Natural killer cell (primary cell): ENCODE results near the gene PIGQ. TPM values are rescaled to one million over a fixed set of nuclear protein-coding genes. Genes with fewer than 3 reads are reported as not detected.

Experiments
- ATAC-seq, 3 donors: fragments of 150-1000 bp in 2 of 3; fragments of 200-7000 bp in 1 of 3; cut with Tn5 transposase; 1 replicate in 1 of 3; 2 replicates in 2 of 3; pipeline ENCODE4 v1.10.0; 2021; ENCODE audit warnings: mild to moderate bottlenecking in 2 of 3, moderate library complexity in 2 of 3
- DNase-seq, 2 donors: peaks; one replicate each; pipeline versions ENCODE4 v3.0.0 to v3.0.0-alpha.2; 2013 to 2021; ENCODE audit warnings: mixed read lengths in 1 of 2
- H3K27ac ChIP-seq: one replicate; pipeline ENCODE4 v1.5.1; 2013; ENCODE audit warnings: mild to moderate bottlenecking, low read length
- H3K27me3 ChIP-seq: one replicate; pipeline ENCODE4 v1.6.1; 2013; ENCODE audit warnings: low read length; ENCODE audit not compliant: control insufficient read depth, insufficient read depth
- H3K36me3 ChIP-seq: one replicate; pipeline ENCODE4 v1.6.1; 2013; ENCODE audit warnings: low read length; ENCODE audit not compliant: control insufficient read depth, insufficient read depth
- H3K4me1 ChIP-seq: one replicate; pipeline ENCODE4 v1.6.1; 2013; ENCODE audit warnings: low read length; ENCODE audit not compliant: control insufficient read depth, insufficient read depth
- H3K4me3 ChIP-seq: one replicate; pipeline ENCODE4 v1.5.1; 2013; ENCODE audit warnings: low read length
- H3K9me3 ChIP-seq: one replicate; pipeline ENCODE4 v1.6.1; 2013; ENCODE audit warnings: low read length; ENCODE audit not compliant: control insufficient read depth, insufficient read depth
- H3K27ac Mint-ChIP-seq, 2 donors: one replicate each; pipeline ENCODE4 v1.8.0; 2022; ENCODE audit warnings: mild to moderate bottlenecking in 2 of 2, mixed read lengths in 2 of 2, moderate library complexity in 1 of 2
- H3K27me3 Mint-ChIP-seq, 2 donors: one replicate each; pipeline ENCODE4 v1.8.0; 2022; ENCODE audit warnings: low read depth in 2 of 2, mixed read lengths in 2 of 2
- H3K36me3 Mint-ChIP-seq: one replicate; pipeline ENCODE4 v1.8.0; 2022; ENCODE audit warnings: mixed read lengths
- H3K4me1 Mint-ChIP-seq, 2 donors: one replicate each; pipeline ENCODE4 v1.8.0; 2022; ENCODE audit warnings: mixed read lengths in 2 of 2
- H3K4me3 Mint-ChIP-seq: one replicate; pipeline ENCODE4 v1.8.0; 2022; ENCODE audit warnings: mild to moderate bottlenecking, moderate library complexity, mixed read lengths
- H3K9me3 Mint-ChIP-seq, 2 donors: one replicate each; pipeline ENCODE4 v1.8.0; 2022; ENCODE audit warnings: mixed read lengths in 2 of 2
- CTCF ChIP-seq: fragments of 200-600 bp; IDR thresholded peaks from one replicate; pipeline ENCODE4 v1.8.0; 2022; ENCODE audit warnings: antibody characterized with exemption
- WGBS: methylation state at CpG from one replicate; pipeline ENCODE4 v1.1.7; 2013; ENCODE audit warnings: missing lambda C conversion rate; ENCODE audit not compliant: insufficient coverage; 5-methylcytosine and 5-hydroxymethylcytosine counted together
- intact Hi-C: fragments of 100-400 bp; cut with micrococcal nuclease; formaldehyde crosslinking; loops from one replicate; pipeline ENCODE4 v1.14.2; 2022
- total RNA-seq, 4 donors: library from RNA; stranded (reverse); fragments of 120-200 nt in 1 of 4; gene quantifications; one replicate each; pipeline versions ENCODE4 v1.2.3 to v1.2.4, GENCODE V29; 2013 to 2022

Gene PIGQ
- total RNA-seq, 3 donors from 2014 or later (not counting 1 experiment from before 2014, with no cell fraction given) = 27.6 to 40.5 (median 37.0) TPM

- 78% methylated on average over 36 of the region's 38 CpGs for WGBS
- no peak for DNase-seq
- intact Hi-C loops = no loop called here
Observed at GRCh38 chr16:583815-584591, 14.2 kb downstream of the PIGQ start.

GRCh38 chr16:585351-585750 is 15.6 kb downstream of the PIGQ start:
- no peak overlapping the region for H3K27ac ChIP-seq
- TF ChIP-seq CTCF = no peak
- DNase-seq = no peak
- H3K9me3 ChIP-seq = no peaks in the 10 kb centered on the region
- intact Hi-C loops = no loop called here
- Mint-ChIP-seq H3K9me3 (no peaks in the 10 kb centered on the region), H3K27me3 (no peaks in the 10 kb centered on the region), H3K27ac (no peak overlapping the region), H3K4me1 (peaks cover 0 to 17% of the 10 kb centered on the region in 2 donors), H3K36me3 (no peaks in the 10 kb centered on the region), H3K4me3 (no peak overlapping the region)
- no peaks in the 10 kb centered on the region for H3K36me3 ChIP-seq
- H3K4me3 ChIP-seq = no peak overlapping the region
- H3K27me3 ChIP-seq = no peaks in the 10 kb centered on the region
- peaks cover 15% of the 10 kb centered on the region for H3K4me1 ChIP-seq
- no peak for ATAC-seq
- 50% methylated on average over 10 of the region's 10 CpGs for WGBS

More at GRCh38 chr16:583815-584591, 14.2 kb downstream of the PIGQ start:
- H3K27ac ChIP-seq = no peak overlapping the region
- Mint-ChIP-seq H3K4me3 (no peak overlapping the region), H3K9me3 (no peaks in the 10 kb centered on the region), H3K4me1 (peaks cover 0 to 7% of the 10 kb centered on the region in 2 donors), H3K36me3 (no peaks in the 10 kb centered on the region), H3K27me3 (no peaks in the 10 kb centered on the region), H3K27ac (no peak overlapping the region)
- no peak overlapping the region for H3K4me3 ChIP-seq
- no peak for TF ChIP-seq CTCF
- H3K4me1 ChIP-seq = peaks cover 18% of the 10 kb centered on the region
- H3K9me3 ChIP-seq = no peaks in the 10 kb centered on the region
- no peaks in the 10 kb centered on the region for H3K27me3 ChIP-seq
- ATAC-seq = no peak
- no peaks in the 10 kb centered on the region for H3K36me3 ChIP-seq

GRCh38 chr16:586047-586644 is 16.4 kb downstream of the PIGQ start:
- Histone ChIP-seq H3K9me3 (no peaks in the 10 kb centered on the region), H3K27ac (no peak overlapping the region), H3K27me3 (no peaks in the 10 kb centered on the region), H3K36me3 (no peaks in the 10 kb centered on the region), H3K4me1 (peaks cover 23% of the 10 kb centered on the region), H3K4me3 (no peak overlapping the region)
- no peaks in the 10 kb centered on the region for H3K36me3 Mint-ChIP-seq
- TF ChIP-seq CTCF = no peak
- intact Hi-C loops = no loop called here
- peaks cover 8 to 25% of the 10 kb centered on the region in 2 donors for H3K4me1 Mint-ChIP-seq
- DNase-seq = no peak
- 77% methylated on average over 16 of the region's 16 CpGs for WGBS
- H3K27ac Mint-ChIP-seq = no peak overlapping the region
- H3K9me3 Mint-ChIP-seq = no peaks in the 10 kb centered on the region
- H3K4me3 Mint-ChIP-seq = no peak overlapping the region
- H3K27me3 Mint-ChIP-seq = no peaks in the 10 kb centered on the region
- no peak for ATAC-seq
